Retinal pigment epithelial cell (primary cell): ENCODE data around the gene MLANA.

Source experiments
- DNase-seq: peaks from one replicate; pipeline ENCODE4 v3.0.0-alpha.2; 2010; ENCODE audit warnings: low read depth
- H3K4me3 ChIP-seq: 2 replicates; pipeline ENCODE4 v1.5.1; 2011; ENCODE audit warnings: mild to moderate bottlenecking, low read length, control low read depth, moderate library complexity
- CTCF ChIP-seq: conservative IDR thresholded peaks from 2 replicates; pipeline ENCODE4 v1.5.1; 2011; ENCODE audit warnings: low read depth, low read length, control low read depth, inconsistent platforms

The MLANA gene

GRCh38 chr9:5941214-5941613 lies 50.5 kb downstream of the MLANA start:
- no peak for DNase-seq
- no peak overlapping the region for H3K4me3 ChIP-seq
- TF ChIP-seq CTCF, result no peak

GRCh38 chr9:5945112-5945511 lies 54.4 kb downstream of the MLANA start:
- no peak overlapping the region for H3K4me3 ChIP-seq
- no peak for DNase-seq
- no peak for TF ChIP-seq CTCF

GRCh38 chr9:5947912-5948311 lies 57.2 kb downstream of the MLANA start:
- no peak for DNase-seq
- no peak overlapping the region for H3K4me3 ChIP-seq
- no peak for TF ChIP-seq CTCF

GRCh38 chr9:5949103-5949699 lies 58.5 kb downstream of the MLANA start:
- no peak for TF ChIP-seq CTCF
- no peak for DNase-seq
- H3K4me3 ChIP-seq, result no peak overlapping the region

- no peak overlapping the region for H3K4me3 ChIP-seq
- TF ChIP-seq CTCF, result no peak
- no peak for DNase-seq
Measured at GRCh38 chr9:5950261-5950660, 59.6 kb downstream of the MLANA start.

- no peak overlapping the region for H3K4me3 ChIP-seq
- DNase-seq, result no peak
- no peak for TF ChIP-seq CTCF
Measured at GRCh38 chr9:5951686-5952211, 61.1 kb downstream of the MLANA start.
